Sigmoid colon (tissue), 3 donors: ENCODE measurements around the gene LMF1.

Experiments
- POLR2A ChIP-seq, 2 donors: fragments of 450-650 bp; IDR thresholded peaks; one replicate each; pipeline ENCODE4 v1.6.1; 2016; ENCODE audit warnings: antibody characterized with exemption in 2 of 2, mild to moderate bottlenecking in 2 of 2, moderate library complexity in 2 of 2
- TF ChIP-seq, protein P1 (sequence below), 4 experiments: fragments of 450-650 bp in 3 of 4; fragments of 200-600 bp in 1 of 4; IDR thresholded peaks; one replicate each; pipeline ENCODE4 v1.5.1; 2016 to 2019; ENCODE audit warnings: antibody characterized with exemption in 4 of 4, mild to moderate bottlenecking in 3 of 4, moderate library complexity in 2 of 4

DNA sequence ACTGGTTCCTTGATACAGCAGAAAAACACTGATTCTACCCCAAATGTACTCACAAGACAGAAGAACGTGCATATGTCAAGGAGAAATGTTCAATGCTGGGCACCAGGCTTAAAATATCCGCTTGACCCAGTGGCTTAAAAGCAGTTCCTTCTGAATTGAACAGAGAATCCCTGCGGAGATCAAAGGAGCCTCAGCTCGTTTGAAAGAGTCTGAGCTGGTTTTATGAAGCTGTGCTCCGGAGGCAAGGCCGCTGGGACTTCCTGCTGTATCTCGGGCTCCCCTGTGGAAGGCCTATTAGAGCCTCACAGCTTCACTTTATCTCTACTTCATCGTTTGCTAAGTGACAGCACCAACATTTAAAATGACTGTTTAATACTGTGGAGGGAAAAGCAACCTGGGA is 2.2 kb downstream of the LMF1 start:
- TF ChIP-seq, protein P1, sequence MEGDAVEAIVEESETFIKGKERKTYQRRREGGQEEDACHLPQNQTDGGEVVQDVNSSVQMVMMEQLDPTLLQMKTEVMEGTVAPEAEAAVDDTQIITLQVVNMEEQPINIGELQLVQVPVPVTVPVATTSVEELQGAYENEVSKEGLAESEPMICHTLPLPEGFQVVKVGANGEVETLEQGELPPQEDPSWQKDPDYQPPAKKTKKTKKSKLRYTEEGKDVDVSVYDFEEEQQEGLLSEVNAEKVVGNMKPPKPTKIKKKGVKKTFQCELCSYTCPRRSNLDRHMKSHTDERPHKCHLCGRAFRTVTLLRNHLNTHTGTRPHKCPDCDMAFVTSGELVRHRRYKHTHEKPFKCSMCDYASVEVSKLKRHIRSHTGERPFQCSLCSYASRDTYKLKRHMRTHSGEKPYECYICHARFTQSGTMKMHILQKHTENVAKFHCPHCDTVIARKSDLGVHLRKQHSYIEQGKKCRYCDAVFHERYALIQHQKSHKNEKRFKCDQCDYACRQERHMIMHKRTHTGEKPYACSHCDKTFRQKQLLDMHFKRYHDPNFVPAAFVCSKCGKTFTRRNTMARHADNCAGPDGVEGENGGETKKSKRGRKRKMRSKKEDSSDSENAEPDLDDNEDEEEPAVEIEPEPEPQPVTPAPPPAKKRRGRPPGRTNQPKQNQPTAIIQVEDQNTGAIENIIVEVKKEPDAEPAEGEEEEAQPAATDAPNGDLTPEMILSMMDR (IDR thresholded peaks at IDR 0.05): no peak
- no peak for TF ChIP-seq POLR2A (IDR thresholded peaks at IDR 0.05)
